Neural progenitor cell (in vitro differentiated cells): Measurements from ENCODE around the gene TBCD. TPM values are rescaled to one million over a fixed set of nuclear protein-coding genes. Genes with fewer than 3 reads are reported as not detected.

Source experiments
- DNase-seq: peaks from one replicate; pipeline ENCODE4 v3.0.0-alpha.2; 2016; ENCODE audit warnings: low spot score
- H2AFZ ChIP-seq: fragments of 200-600 bp; sonication (generic); replicated peaks from 2 replicates; pipeline ENCODE4 v1.6.1; 2016; ENCODE audit warnings: antibody characterized with exemption
- H3F3A ChIP-seq: fragments of 200-600 bp; sonication (generic); 2 replicates; pipeline ENCODE4 v1.6.1; 2016; ENCODE audit warnings: antibody characterized with exemption, low read depth
- H3K27ac ChIP-seq: fragments of 200-600 bp; sonication (generic); 2 replicates; pipeline ENCODE4 v1.5.1; 2016; ENCODE audit warnings: mild to moderate bottlenecking
- H3K27me3 ChIP-seq: fragments of 200-600 bp; sonication (generic); 2 replicates; pipeline ENCODE4 v1.6.1; 2016; ENCODE audit warnings: mild to moderate bottlenecking, moderate library complexity
- H3K36me3 ChIP-seq: fragments of 200-600 bp; sonication (generic); 2 replicates; pipeline ENCODE4 v1.5.1; 2016
- H3K4me1 ChIP-seq: fragments of 200-600 bp; sonication (generic); 2 replicates; pipeline ENCODE4 v1.6.1; 2016; ENCODE audit warnings: mixed run types
- H3K4me2 ChIP-seq: fragments of 200-600 bp; sonication (generic); 2 replicates; pipeline ENCODE4 v1.6.1; 2016
- H3K4me3 ChIP-seq: fragments of 200-600 bp; sonication (generic); 2 replicates; pipeline ENCODE4 v1.5.1; 2016
- H3K79me2 ChIP-seq: fragments of 200-600 bp; sonication (generic); 2 replicates; pipeline ENCODE4 v1.6.1; 2016; ENCODE audit warnings: low read depth
- H3K9ac ChIP-seq: fragments of 200-600 bp; sonication (generic); 2 replicates; pipeline ENCODE4 v1.6.1; 2016
- H3K9me3 ChIP-seq: fragments of 200-600 bp; sonication (generic); 2 replicates; pipeline ENCODE4 v1.5.1; 2016; ENCODE audit warnings: low read depth
- H4K20me1 ChIP-seq: fragments of 200-600 bp; sonication (generic); 2 replicates; pipeline ENCODE4 v1.6.1; 2016; ENCODE audit warnings: low read depth
- H3K27ac Mint-ChIP-seq: 3 replicates; pipeline ENCODE4 v1.8.0; 2021; ENCODE audit warnings: mixed read lengths
- H3K27me3 Mint-ChIP-seq: 2 replicates; pipeline ENCODE4 v1.8.0; 2022; ENCODE audit warnings: low read depth, mild to moderate bottlenecking, inconsistent platforms, moderate library complexity, mixed read lengths; ENCODE audit not compliant: insufficient read depth
- H3K36me3 Mint-ChIP-seq: 3 replicates; pipeline ENCODE4 v1.8.0; 2021; ENCODE audit warnings: mixed read lengths
- H3K4me1 Mint-ChIP-seq: 3 replicates; pipeline ENCODE4 v1.8.0; 2021; ENCODE audit warnings: mixed read lengths
- H3K4me3 Mint-ChIP-seq: 3 replicates; pipeline ENCODE4 v1.8.0; 2021; ENCODE audit warnings: mild to moderate bottlenecking, moderate library complexity, mixed read lengths
- H3K9me3 Mint-ChIP-seq: 3 replicates; pipeline ENCODE4 v1.8.0; 2020; ENCODE audit warnings: mixed read lengths
- EZH2 ChIP-seq: fragments of 200-600 bp; sonication (generic); IDR thresholded peaks from 2 replicates; pipeline ENCODE4 v1.6.1; 2017; ENCODE audit warnings: antibody characterized with exemption, mild to moderate bottlenecking, moderate library complexity
- EZH2phosphoT487 ChIP-seq: fragments of 200-600 bp; sonication (generic); IDR thresholded peaks from 2 replicates; pipeline ENCODE4 v1.6.1; 2017; ENCODE audit warnings: antibody characterized with exemption
- total RNA-seq: library from RNA; depleted of rRNA; stranded (reverse); fragments of >200 nt; gene quantifications from 2 replicates; pipeline ENCODE4 v1.2.3, GENCODE V29; 2015; ENCODE audit warnings: low replicate concordance
- TF ChIP-seq, protein P1 (sequence below): fragments of 200-600 bp; sonication (generic); IDR thresholded peaks from 2 replicates; pipeline ENCODE4 v1.5.1; 2017; ENCODE audit warnings: antibody characterized with exemption, mild to moderate bottlenecking

Gene TBCD
- total RNA-seq, 1 donor from 2014 or later = 76.4 TPM

DNA sequence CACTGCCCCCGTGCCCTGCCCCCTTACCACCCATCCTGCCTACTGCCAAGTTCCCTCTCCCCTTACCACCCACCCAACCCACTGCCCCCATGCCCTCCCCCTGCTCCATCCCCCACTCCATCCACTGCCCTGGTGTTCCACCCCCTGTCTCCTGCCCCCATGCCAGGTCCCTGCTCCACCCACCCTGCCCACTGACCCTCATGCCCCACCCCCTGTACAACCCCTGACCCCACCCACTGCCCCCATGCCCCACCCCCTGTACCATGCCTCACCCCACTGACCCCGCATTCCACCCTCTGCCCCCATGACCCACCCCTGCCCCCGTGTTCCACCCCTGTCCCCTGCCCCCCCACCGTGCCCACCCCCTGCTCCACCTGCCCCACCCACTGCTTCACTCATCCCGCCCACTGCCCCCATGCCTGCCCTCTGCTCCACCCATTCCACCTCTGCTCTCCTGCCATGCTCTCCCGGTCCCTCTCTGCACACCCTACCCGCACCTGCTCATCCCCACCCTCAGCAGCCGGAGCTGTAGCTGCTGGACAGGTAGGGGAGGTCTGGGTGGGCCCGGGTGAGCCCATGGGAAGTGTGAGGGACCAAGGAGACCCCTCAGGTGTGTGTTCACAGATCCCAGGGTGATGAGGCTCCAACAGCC lies 42.7 kb upstream of the TBCD start:
- Histone ChIP-seq H3F3A (no peaks in the 10 kb centered on the region), H3K79me2 (no peaks in the 10 kb centered on the region), H3K4me2 (no peak overlapping the region), H3K9ac (no peak overlapping the region), H3K27ac (no peak overlapping the region), H3K4me1 (no peaks in the 10 kb centered on the region), H3K36me3 (no peaks in the 10 kb centered on the region), H3K4me3 (no peak overlapping the region), H3K9me3 (no peaks in the 10 kb centered on the region), H2AFZ (no peak overlapping the region), H3K27me3 (no peaks in the 10 kb centered on the region), H4K20me1 (no peaks in the 10 kb centered on the region)
- H3K36me3 Mint-ChIP-seq = no peaks in the 10 kb centered on the region
- H3K9me3 Mint-ChIP-seq = no peaks in the 10 kb centered on the region
- peaks cover 10% of the 10 kb centered on the region for H3K27me3 Mint-ChIP-seq
- peaks cover 5% of the 10 kb centered on the region for H3K4me1 Mint-ChIP-seq
- TF ChIP-seq, protein P1, sequence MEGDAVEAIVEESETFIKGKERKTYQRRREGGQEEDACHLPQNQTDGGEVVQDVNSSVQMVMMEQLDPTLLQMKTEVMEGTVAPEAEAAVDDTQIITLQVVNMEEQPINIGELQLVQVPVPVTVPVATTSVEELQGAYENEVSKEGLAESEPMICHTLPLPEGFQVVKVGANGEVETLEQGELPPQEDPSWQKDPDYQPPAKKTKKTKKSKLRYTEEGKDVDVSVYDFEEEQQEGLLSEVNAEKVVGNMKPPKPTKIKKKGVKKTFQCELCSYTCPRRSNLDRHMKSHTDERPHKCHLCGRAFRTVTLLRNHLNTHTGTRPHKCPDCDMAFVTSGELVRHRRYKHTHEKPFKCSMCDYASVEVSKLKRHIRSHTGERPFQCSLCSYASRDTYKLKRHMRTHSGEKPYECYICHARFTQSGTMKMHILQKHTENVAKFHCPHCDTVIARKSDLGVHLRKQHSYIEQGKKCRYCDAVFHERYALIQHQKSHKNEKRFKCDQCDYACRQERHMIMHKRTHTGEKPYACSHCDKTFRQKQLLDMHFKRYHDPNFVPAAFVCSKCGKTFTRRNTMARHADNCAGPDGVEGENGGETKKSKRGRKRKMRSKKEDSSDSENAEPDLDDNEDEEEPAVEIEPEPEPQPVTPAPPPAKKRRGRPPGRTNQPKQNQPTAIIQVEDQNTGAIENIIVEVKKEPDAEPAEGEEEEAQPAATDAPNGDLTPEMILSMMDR = no peak
- no peak for TF ChIP-seq EZH2phosphoT487
- TF ChIP-seq EZH2 = no peak
- no peak for DNase-seq
- no peak overlapping the region for H3K27ac Mint-ChIP-seq
- no peak overlapping the region for H3K4me3 Mint-ChIP-seq

DNA sequence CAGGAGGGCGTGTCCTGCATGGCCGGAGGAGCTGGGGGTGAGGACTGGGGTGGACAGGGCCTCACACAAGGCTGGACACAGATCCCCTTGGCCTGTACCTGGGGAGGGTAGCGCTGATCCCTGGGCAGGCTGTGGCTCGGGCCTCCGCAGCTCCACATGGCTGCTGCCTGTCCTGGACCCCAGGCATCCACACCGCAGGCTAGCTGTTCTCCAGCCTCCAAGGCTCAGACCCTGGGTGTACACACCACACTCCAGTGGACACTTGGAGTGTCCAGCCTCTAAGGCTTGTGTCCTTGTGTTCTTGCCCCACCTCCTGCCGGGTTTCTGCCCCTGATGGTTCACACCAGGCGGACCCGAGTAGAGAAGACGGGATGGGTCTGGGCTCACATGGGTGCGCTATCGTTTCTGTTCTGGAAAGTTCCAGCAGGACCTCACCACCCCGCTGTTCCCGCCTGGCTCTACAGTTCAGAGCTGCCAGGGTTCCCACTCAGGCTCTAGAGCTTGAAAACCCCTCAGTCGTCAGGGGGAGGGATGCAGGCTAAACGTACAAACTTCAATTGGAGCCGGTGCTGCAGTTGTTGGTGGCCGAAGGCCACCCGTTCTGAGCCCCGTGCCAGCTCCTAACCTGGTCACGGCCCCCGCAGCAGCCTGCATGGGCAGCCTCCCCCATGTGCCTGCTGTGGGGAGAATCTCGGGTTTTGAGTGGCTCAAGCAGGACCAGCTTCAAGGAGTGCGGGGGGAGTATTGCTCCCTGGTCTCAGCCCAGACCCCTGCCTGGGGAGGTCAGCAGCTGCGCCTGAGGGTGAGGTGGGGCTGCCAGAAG lies 42.0 kb upstream of the TBCD start:
- Histone ChIP-seq H3K36me3 (no peaks in the 10 kb centered on the region), H2AFZ (no peak overlapping the region), H3K9ac (no peak overlapping the region), H3K27ac (no peak overlapping the region), H4K20me1 (no peaks in the 10 kb centered on the region), H3K9me3 (no peaks in the 10 kb centered on the region), H3K4me3 (no peak overlapping the region), H3K27me3 (no peaks in the 10 kb centered on the region), H3K4me1 (no peaks in the 10 kb centered on the region), H3K4me2 (no peak overlapping the region), H3F3A (no peaks in the 10 kb centered on the region), H3K79me2 (no peaks in the 10 kb centered on the region)
- Mint-ChIP-seq H3K4me3 (no peak overlapping the region), H3K36me3 (no peaks in the 10 kb centered on the region), H3K27me3 (peaks cover 10% of the 10 kb centered on the region), H3K9me3 (no peaks in the 10 kb centered on the region), H3K27ac (no peak overlapping the region), H3K4me1 (peaks cover 5% of the 10 kb centered on the region)
- no peak for DNase-seq
- TF ChIP-seq EZH2phosphoT487 (no peak), EZH2 (no peak)
- TF ChIP-seq, protein P1 = no peak

DNA sequence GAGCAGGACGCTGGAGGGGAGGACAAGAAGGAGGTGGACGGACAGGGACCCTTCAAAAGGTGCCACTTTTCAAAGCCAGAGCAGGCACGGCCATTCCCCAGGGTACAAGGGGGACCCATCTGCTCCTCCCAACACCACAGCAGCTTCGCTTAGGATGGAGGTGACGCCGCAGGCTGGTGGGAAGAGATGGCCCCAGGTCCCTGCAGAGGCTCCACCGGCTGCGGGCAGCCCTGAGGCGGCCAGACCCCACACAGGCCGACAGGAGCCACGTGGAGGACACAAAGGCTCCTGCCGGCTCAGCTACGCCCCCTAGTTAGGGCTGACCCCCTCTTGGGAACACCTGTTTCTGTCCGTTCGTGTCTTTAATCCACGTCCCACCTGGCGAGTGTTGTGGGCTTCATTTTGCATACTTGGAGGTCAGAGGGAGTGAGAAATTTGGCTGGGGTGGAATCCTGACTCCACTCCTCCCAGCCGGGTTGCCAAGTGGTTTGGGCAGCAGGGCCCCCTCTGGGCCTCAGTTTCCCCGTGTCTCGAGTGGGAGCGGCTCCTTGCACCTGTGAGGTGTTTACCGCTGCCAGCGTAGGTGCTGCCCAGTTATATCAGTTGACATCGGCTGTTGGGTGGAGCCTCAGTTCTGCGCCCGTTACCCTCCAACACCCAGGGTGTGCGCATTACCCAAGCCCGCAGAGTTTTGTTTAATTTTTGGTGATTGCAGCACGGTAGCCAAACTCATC lies 41.2 kb upstream of the TBCD start:
- no peak overlapping the region for H3K4me2 ChIP-seq
- Mint-ChIP-seq H3K27ac (no peak overlapping the region), H3K27me3 (peaks cover 6% of the 10 kb centered on the region), H3K4me1 (peaks cover 8% of the 10 kb centered on the region), H3K9me3 (no peaks in the 10 kb centered on the region), H3K36me3 (no peaks in the 10 kb centered on the region), H3K4me3 (no peak overlapping the region)
- H2AFZ ChIP-seq = no peak overlapping the region
- no peaks in the 10 kb centered on the region for H3K79me2 ChIP-seq
- TF ChIP-seq EZH2 (no peak), EZH2phosphoT487 (no peak)
- TF ChIP-seq, protein P1 = no peak
- no peaks in the 10 kb centered on the region for H3K4me1 ChIP-seq
- no peaks in the 10 kb centered on the region for H4K20me1 ChIP-seq
- no peaks in the 10 kb centered on the region for H3K36me3 ChIP-seq
- H3K27ac ChIP-seq = no peak overlapping the region
- DNase-seq = peak; percentile 26
- H3K27me3 ChIP-seq = no peaks in the 10 kb centered on the region
- H3F3A ChIP-seq = no peaks in the 10 kb centered on the region
- H3K4me3 ChIP-seq = no peak overlapping the region
- no peak overlapping the region for H3K9ac ChIP-seq
- H3K9me3 ChIP-seq = no peaks in the 10 kb centered on the region
